K562 (cell line): ENCODE measurements around the gene CSNK1D. TPM values are rescaled to one million over a fixed set of nuclear protein-coding genes. Genes with fewer than 3 reads are reported as not detected.
A peak's percentile ranks its signal among the peaks of the same experiment; 100 is the strongest.

ENCODE experiments used
- BDP1 ChIP-seq: IDR thresholded peaks from 3 replicates; pipeline ENCODE4 v1.6.1; 2011; ENCODE audit not compliant: insufficient read length, insufficient read depth
- BRCA1 ChIP-seq, 2 experiments: fragments of 450-650 bp in 1 of 2; sonication (generic) in 1 of 2; formaldehyde crosslinking in 1 of 2; IDR thresholded peaks; 2 replicates each; pipeline versions ENCODE4 v1.5.0 to v1.6.1; 2017 to 2020; ENCODE audit warnings: mild to moderate bottlenecking in 1 of 2, missing genetic modification reagents in 1 of 2
- E2F3 ChIP-seq: fragments of 250-450 bp; sonication (Bioruptor Pico); IDR thresholded peaks from 2 replicates; pipeline ENCODE4 v1.4.0; 2020; ENCODE audit warnings: mild to moderate bottlenecking
- E2F5 ChIP-seq: sonication (generic); formaldehyde crosslinking; IDR thresholded peaks from 2 replicates; pipeline ENCODE4 v1.8.0; 2022; ENCODE audit warnings: mild to moderate bottlenecking, missing genetic modification reagents
- EGR1 ChIP-seq: fragments of 450-650 bp; conservative IDR thresholded peaks from 2 replicates; pipeline ENCODE4 v1.6.1; 2017; ENCODE audit warnings: mild to moderate bottlenecking
- EP300 ChIP-seq: IDR thresholded peaks from 2 replicates; pipeline ENCODE4 v1.6.1; 2012; ENCODE audit warnings: low read length, improper control_type of control experiment
- FOXP1 ChIP-seq: sonication (generic); formaldehyde crosslinking; IDR thresholded peaks from 2 replicates; pipeline ENCODE4 v1.8.0; 2022; ENCODE audit warnings: mild to moderate bottlenecking, missing genetic modification reagents
- HDAC2 ChIP-seq: fragments of 450-650 bp; IDR thresholded peaks from 2 replicates; pipeline ENCODE4 v1.6.1; 2016; ENCODE audit warnings: mild to moderate bottlenecking
- IRF1 ChIP-seq: sonication (generic); formaldehyde crosslinking; IDR thresholded peaks from 2 replicates; pipeline ENCODE4 v1.8.0; 2022; ENCODE audit warnings: missing genetic modification reagents, mild to moderate bottlenecking, borderline replicate concordance
- IRF9 ChIP-seq: fragments of 450-650 bp; IDR thresholded peaks from 2 replicates; pipeline ENCODE4 v1.6.1; 2016; ENCODE audit warnings: missing biosample characterization, missing genetic modification characterization
- KDM4B ChIP-seq, 2 experiments: fragments of 450-650 bp in 1 of 2; sonication (generic) in 1 of 2; IDR thresholded peaks; 2 replicates each; pipeline ENCODE4 v1.6.1; 2016 to 2017; ENCODE audit warnings: borderline replicate concordance in 2 of 2, antibody characterized with exemption in 1 of 2, low read depth in 1 of 2, mild to moderate bottlenecking in 1 of 2
- MAFK ChIP-seq: IDR thresholded peaks from 2 replicates; pipeline ENCODE4 v1.6.1; 2011; ENCODE audit warnings: low read length, improper control_type of control experiment
- MBD2 ChIP-seq: sonication (generic); IDR thresholded peaks from 2 replicates; pipeline ENCODE4 v1.6.1; 2016; ENCODE audit warnings: low read depth, borderline replicate concordance
- MECOM ChIP-seq: fragments of 250-450 bp; sonication (Bioruptor Pico); IDR thresholded peaks from 2 replicates; pipeline ENCODE4 v1.8.0; 2022; ENCODE audit warnings: inconsistent platforms
- POLR2AphosphoS2 ChIP-seq: IDR thresholded peaks from 2 replicates; pipeline ENCODE4 v1.6.1; 2012; ENCODE audit warnings: low read length, improper control_type of control experiment
- POLR3G ChIP-seq: IDR thresholded peaks from 2 replicates; pipeline ENCODE4 v1.6.1; 2011; ENCODE audit not compliant: insufficient read length, insufficient replicate concordance; ENCODE audit errors: extremely low read depth
- USF1 ChIP-seq: sonication (generic); formaldehyde crosslinking; IDR thresholded peaks from 2 replicates; pipeline ENCODE4 v1.9.0; 2022; ENCODE audit warnings: mild to moderate bottlenecking, missing genetic modification reagents
- ZBTB8A ChIP-seq: fragments of 450-650 bp; IDR thresholded peaks from 2 replicates; pipeline ENCODE4 v1.6.1; 2018; ENCODE audit warnings: mild to moderate bottlenecking, moderate library complexity; ENCODE audit not compliant: partially characterized antibody
- ZFX ChIP-seq: sonication (generic); formaldehyde crosslinking; IDR thresholded peaks from 2 replicates; pipeline ENCODE4 v1.8.0; 2022; ENCODE audit warnings: mild to moderate bottlenecking, missing genetic modification reagents, moderate library complexity
- ZNF232 ChIP-seq: sonication (generic); formaldehyde crosslinking; IDR thresholded peaks from 2 replicates; pipeline ENCODE4 v1.8.0; 2022; ENCODE audit warnings: mild to moderate bottlenecking, missing genetic modification reagents
- ZNF280A ChIP-seq: fragments of 450-650 bp; IDR thresholded peaks from 2 replicates; pipeline ENCODE4 v1.6.1; 2018; ENCODE audit warnings: mild to moderate bottlenecking, low read depth; ENCODE audit not compliant: partially characterized antibody
- ZNF316 ChIP-seq: fragments of 450-650 bp; IDR thresholded peaks from 2 replicates; pipeline ENCODE4 v1.6.1; 2016
- ZNF444 ChIP-seq: fragments of 250-450 bp; sonication (Bioruptor Pico); IDR thresholded peaks from 2 replicates; pipeline ENCODE4 v1.4.0; 2020; ENCODE audit warnings: mild to moderate bottlenecking, moderate library complexity
- polyA plus RNA-seq, 8 experiments: library from polyadenylated mRNA; depleted of rRNA in 4 of 8; stranded (reverse) in 5 of 8; unstranded in 3 of 8; fragments of >200 nt; fragmentation: Nextera tagmentation in 2 of 8; fragmentation: Illumina TruSeq in 1 of 8; extraction: Ambion mirVana in 2 of 8; extraction: Trizol in 1 of 8; gene quantifications; 2 replicates each; pipeline versions ENCODE4 v1.2.1 to v1.2.3, GENCODE V29; 2011 to 2014; ENCODE audit warnings: inconsistent platforms in 1 of 8, missing spikeins in 1 of 8
- total RNA-seq, 7 experiments: library from RNA; depleted of rRNA in 6 of 7; stranded (reverse); fragments of >200 nt in 6 of 7; fragmentation: Illumina TruSeq in 2 of 7; extraction: Trizol in 2 of 7; gene quantifications; 2 replicates each; pipeline versions ENCODE4 v1.2.1 to v1.2.3, GENCODE V29; 2011 to 2021; ENCODE audit warnings: low replicate concordance in 1 of 7

The CSNK1D gene
- total and polyA plus RNA-seq, 9 of the 15 experiments (the other 6 are each of a cell fraction or from before 2014, with no cell fraction given), result 6.5 to 133 (median 41.3) TPM

- TF ChIP-seq IRF1 (CRISPR knock-in tag) (no peak), BRCA1 (IDR thresholded peaks at IDR 0.05) (no peak), BRCA1 (CRISPR knock-in tag; IDR thresholded peaks at IDR 0.05) (no peak), ZNF232 (CRISPR knock-in tag) (no peak), ZBTB8A (no peak), KDM4B (IDR thresholded peaks at IDR 0.05; ENCODE audit: borderline replicate concordance in 2 of 2, low read depth in 1 of 2) (no peak), MBD2 (peak; percentile 28; the same call in 1 of the 2 replicates), FOXP1 (no peak), BDP1 (no peak), ZNF444 (no peak), USF1 (CRISPR knock-in tag) (no peak), EP300 (no peak), MECOM (CRISPR knock-in tag) (no peak), E2F3 (CRISPR knock-in tag) (no peak), ZNF280A (no peak), ZFX (peak; percentile 94), E2F5 (CRISPR knock-in tag) (no peak), IRF9 (tag) (no peak), ZNF316 (no peak), POLR3G (no peak), MAFK (no peak), EGR1 (peak; percentile 47), POLR2AphosphoS2 (no peak), HDAC2 (no peak)
Observed at GRCh38 chr17:82273327-82274133, at the start of gene CSNK1D (continued).
